Thyroid gland (tissue), 4 donors: Measurements from ENCODE around the gene PPP1R1B. TPM values are rescaled to one million over a fixed set of nuclear protein-coding genes. Genes with fewer than 3 reads are reported as not detected.

Experiments
- DNase-seq, 2 donors: peaks; one replicate each; pipeline ENCODE4 v3.0.0-alpha.2; 2019
- H3K27ac ChIP-seq, 3 donors: fragments of 200-600 bp; sonication (generic); 1 replicate in 2 of 3; 2 replicates in 1 of 3; pipeline ENCODE4 v1.5.1; 2016 to 2019; ENCODE audit warnings: mild to moderate bottlenecking in 1 of 3, moderate library complexity in 1 of 3
- H3K27me3 ChIP-seq: fragments of 200-600 bp; sonication (generic); one replicate; pipeline ENCODE4 v1.5.1; 2019
- H3K36me3 ChIP-seq, 2 donors: fragments of 200-600 bp; sonication (generic); one replicate each; pipeline ENCODE4 v1.5.1; 2016 to 2019
- H3K4me1 ChIP-seq, 2 donors: fragments of 200-600 bp; sonication (generic); one replicate each; pipeline ENCODE4 v1.5.1; 2017 to 2019
- H3K4me3 ChIP-seq, 3 donors: fragments of 200-600 bp; sonication (generic); replicated peaks in 1 of 3; 1 replicate in 2 of 3; 2 replicates in 1 of 3; pipeline ENCODE4 v1.5.1; 2016; ENCODE audit warnings: mild to moderate bottlenecking in 1 of 3
- H3K9me3 ChIP-seq: fragments of 200-600 bp; sonication (generic); one replicate; pipeline ENCODE4 v1.5.1; 2017
- CTCF ChIP-seq, 6 experiments: fragments of 200-600 bp in 3 of 6; fragments of 450-650 bp in 3 of 6; sonication (generic) in 3 of 6; IDR thresholded peaks; one replicate each; pipeline ENCODE4 v1.5.1; 2016 to 2019; ENCODE audit warnings: antibody characterized with exemption in 6 of 6, mild to moderate bottlenecking in 2 of 6, inconsistent platforms in 1 of 6, moderate library complexity in 1 of 6
- POLR2A ChIP-seq, 2 donors: fragments of 450-650 bp; IDR thresholded peaks; one replicate each; pipeline ENCODE4 v1.6.1; 2017; ENCODE audit warnings: antibody characterized with exemption in 2 of 2, mild to moderate bottlenecking in 2 of 2, moderate library complexity in 1 of 2
- WGBS, 2 donors: methylation state at CpG; one replicate each; pipeline ENCODE4 v1.1.5; 2017; 5-methylcytosine and 5-hydroxymethylcytosine counted together
- intact Hi-C: fragments of 100-400 bp; cut with DNase I; formaldehyde crosslinking; loops from one replicate; pipeline ENCODE4 v1.15.1; 2023
- total RNA-seq, 4 donors: library from RNA; depleted of rRNA; stranded (reverse); fragments of >200 nt; gene quantifications; one replicate each; pipeline ENCODE4 v1.2.3, GENCODE V29; 2016

Gene PPP1R1B
- total RNA-seq, 4 donors from 2014 or later = 1.2 TPM; not detected in 3

GRCh38 chr17:39598047-39598481, 28.7 kb upstream of the PPP1R1B start:
- Histone ChIP-seq H3K9me3 (no peaks in the 10 kb centered on the region), H3K27ac (no peak overlapping the region), H3K27me3 (peaks cover 46% of the 10 kb centered on the region), H3K4me1 (peaks cover 0 to 15% of the 10 kb centered on the region in 2 donors), H3K36me3 (no peaks in the 10 kb centered on the region), H3K4me3 (no peak overlapping the region)
- TF ChIP-seq POLR2A (IDR thresholded peaks at IDR 0.05) = no peak
- TF ChIP-seq CTCF (IDR thresholded peaks at IDR 0.05) = no peak
- intact Hi-C loops = no loop called here
- DNase-seq = no peak
- 4 to 8% methylated on average over 13 of the region's 13 CpGs for WGBS, 2 donors

GRCh38 chr17:39598630-39599003, 28.1 kb upstream of the PPP1R1B start:
- TF ChIP-seq POLR2A (IDR thresholded peaks at IDR 0.05) = no peak
- no peak for TF ChIP-seq CTCF (IDR thresholded peaks at IDR 0.05)
- no peaks in the 10 kb centered on the region for H3K36me3 ChIP-seq
- H3K27ac ChIP-seq = no peak overlapping the region
- 2 to 8% methylated on average over 14 to 17 of the region's 17 CpGs for WGBS, 2 donors
- intact Hi-C loops = no loop called here
- DNase-seq = no peak
- H3K4me3 ChIP-seq = no peak overlapping the region
- peaks cover 52% of the 10 kb centered on the region for H3K27me3 ChIP-seq
- H3K4me1 ChIP-seq = peaks cover 0 to 15% of the 10 kb centered on the region in 2 donors
- H3K9me3 ChIP-seq = no peaks in the 10 kb centered on the region

GRCh38 chr17:39599004-39599664, 27.6 kb upstream of the PPP1R1B start:
- no peaks in the 10 kb centered on the region for H3K36me3 ChIP-seq
- no peak overlapping the region for H3K4me3 ChIP-seq
- intact Hi-C loops = no loop called here
- no peak overlapping the region for H3K27ac ChIP-seq
- no peak for TF ChIP-seq CTCF (IDR thresholded peaks at IDR 0.05)
- TF ChIP-seq POLR2A (IDR thresholded peaks at IDR 0.05) = no peak
- DNase-seq = no peak
- H3K27me3 ChIP-seq = peaks cover 57% of the 10 kb centered on the region
- H3K9me3 ChIP-seq = no peaks in the 10 kb centered on the region
- peaks cover 0 to 15% of the 10 kb centered on the region in 2 donors for H3K4me1 ChIP-seq
- 5 to 8% methylated on average over 27 to 33 of the region's 36 CpGs for WGBS, 2 donors

- H3K4me1 ChIP-seq = peaks cover 0 to 16% of the 10 kb centered on the region in 2 donors
- 8 to 11% methylated on average over 18 to 26 of the region's 28 CpGs for WGBS, 2 donors
Measured at GRCh38 chr17:39599665-39600231, 27.0 kb upstream of the PPP1R1B start.

More at GRCh38 chr17:39599665-39600231, 27.0 kb upstream of the PPP1R1B start:
- Histone ChIP-seq H3K4me3 (no peak overlapping the region), H3K27ac (no peak overlapping the region), H3K36me3 (no peaks in the 10 kb centered on the region), H3K27me3 (peaks cover 61% of the 10 kb centered on the region), H3K9me3 (no peaks in the 10 kb centered on the region)
- TF ChIP-seq POLR2A (IDR thresholded peaks at IDR 0.05) (no peak), CTCF (IDR thresholded peaks at IDR 0.05) (no peak)
- DNase-seq = no peak
- intact Hi-C loops = no loop called here
